Testis (tissue), 2 donors: ENCODE results near the gene FKTN.

ENCODE experiments used
- POLR2A ChIP-seq: fragments of 450-650 bp; IDR thresholded peaks from one replicate; pipeline ENCODE4 v1.6.1; 2017; ENCODE audit warnings: antibody characterized with exemption, mild to moderate bottlenecking, moderate library complexity
- TF ChIP-seq, protein P1 (sequence below), 3 experiments: fragments of 450-650 bp in 2 of 3; fragments of 200-600 bp in 1 of 3; sonication (generic) in 1 of 3; IDR thresholded peaks; one replicate each; pipeline ENCODE4 v1.5.1; 2016 to 2019; ENCODE audit warnings: antibody characterized with exemption in 3 of 3, mild to moderate bottlenecking in 2 of 3, moderate library complexity in 1 of 3

DNA sequence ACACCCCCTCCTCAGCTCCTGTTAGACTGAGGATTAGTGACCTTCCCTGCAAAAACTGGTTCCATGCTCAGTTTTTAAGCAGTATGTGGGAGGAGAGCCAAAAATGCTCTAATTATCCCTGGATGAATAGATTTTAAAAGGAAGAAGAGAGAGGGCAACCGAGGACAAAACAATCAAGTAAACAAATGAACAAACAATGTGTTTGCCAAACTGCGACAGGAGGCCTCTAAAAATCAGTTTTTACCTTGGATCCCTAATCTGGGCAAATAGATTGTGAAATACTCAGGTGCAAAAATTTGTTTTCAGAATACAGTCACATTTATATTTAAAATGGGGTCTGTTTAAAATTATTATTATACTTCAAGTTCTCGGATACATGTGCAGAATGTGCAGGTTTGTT, 112.8 kb downstream of the FKTN start:
- TF ChIP-seq, protein P1, sequence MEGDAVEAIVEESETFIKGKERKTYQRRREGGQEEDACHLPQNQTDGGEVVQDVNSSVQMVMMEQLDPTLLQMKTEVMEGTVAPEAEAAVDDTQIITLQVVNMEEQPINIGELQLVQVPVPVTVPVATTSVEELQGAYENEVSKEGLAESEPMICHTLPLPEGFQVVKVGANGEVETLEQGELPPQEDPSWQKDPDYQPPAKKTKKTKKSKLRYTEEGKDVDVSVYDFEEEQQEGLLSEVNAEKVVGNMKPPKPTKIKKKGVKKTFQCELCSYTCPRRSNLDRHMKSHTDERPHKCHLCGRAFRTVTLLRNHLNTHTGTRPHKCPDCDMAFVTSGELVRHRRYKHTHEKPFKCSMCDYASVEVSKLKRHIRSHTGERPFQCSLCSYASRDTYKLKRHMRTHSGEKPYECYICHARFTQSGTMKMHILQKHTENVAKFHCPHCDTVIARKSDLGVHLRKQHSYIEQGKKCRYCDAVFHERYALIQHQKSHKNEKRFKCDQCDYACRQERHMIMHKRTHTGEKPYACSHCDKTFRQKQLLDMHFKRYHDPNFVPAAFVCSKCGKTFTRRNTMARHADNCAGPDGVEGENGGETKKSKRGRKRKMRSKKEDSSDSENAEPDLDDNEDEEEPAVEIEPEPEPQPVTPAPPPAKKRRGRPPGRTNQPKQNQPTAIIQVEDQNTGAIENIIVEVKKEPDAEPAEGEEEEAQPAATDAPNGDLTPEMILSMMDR (IDR thresholded peaks at IDR 0.05), result no peak
- TF ChIP-seq POLR2A, result no peak
